GM19023 (cell line): ENCODE data around the gene ARMC5.
A peak's percentile ranks its signal among the peaks of the same experiment; 100 is the strongest.
"Not testable (repeated sequence)": the region's sequence is repeated elsewhere in the genome, so short reads cannot be mapped to it uniquely, and the experiment has no call there.

ENCODE experiments used
- ATAC-seq: cut with Tn5 transposase; IDR thresholded peaks from one replicate; pipeline ENCODE4 v1.9.1; 2021; ENCODE audit warnings: mild to moderate bottlenecking, moderate library complexity; ENCODE audit not compliant: unreplicated experiment

The ARMC5 gene, protein sequence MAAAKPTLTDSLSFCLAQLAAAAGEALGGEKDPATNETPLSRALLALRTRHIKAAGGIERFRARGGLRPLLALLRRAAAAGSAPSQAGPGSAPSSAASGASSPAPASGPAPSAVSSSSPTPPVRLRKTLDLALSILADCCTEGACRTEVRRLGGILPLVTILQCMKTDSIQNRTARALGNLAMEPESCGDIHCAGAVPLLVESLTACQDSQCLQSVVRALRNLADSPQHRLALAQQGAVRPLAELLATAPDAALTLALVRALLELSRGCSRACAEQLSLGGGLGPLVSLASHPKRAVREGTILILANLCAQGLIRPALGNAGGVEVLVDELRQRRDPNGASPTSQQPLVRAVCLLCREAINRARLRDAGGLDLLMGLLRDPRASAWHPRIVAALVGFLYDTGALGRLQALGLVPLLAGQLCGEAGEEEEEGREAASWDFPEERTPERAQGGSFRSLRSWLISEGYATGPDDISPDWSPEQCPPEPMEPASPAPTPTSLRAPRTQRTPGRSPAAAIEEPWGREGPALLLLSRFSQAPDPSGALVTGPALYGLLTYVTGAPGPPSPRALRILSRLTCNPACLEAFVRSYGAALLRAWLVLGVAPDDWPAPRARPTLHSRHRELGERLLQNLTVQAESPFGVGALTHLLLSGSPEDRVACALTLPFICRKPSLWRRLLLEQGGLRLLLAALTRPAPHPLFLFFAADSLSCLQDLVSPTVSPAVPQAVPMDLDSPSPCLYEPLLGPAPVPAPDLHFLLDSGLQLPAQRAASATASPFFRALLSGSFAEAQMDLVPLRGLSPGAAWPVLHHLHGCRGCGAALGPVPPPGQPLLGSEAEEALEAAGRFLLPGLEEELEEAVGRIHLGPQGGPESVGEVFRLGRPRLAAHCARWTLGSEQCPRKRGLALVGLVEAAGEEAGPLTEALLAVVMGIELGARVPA

DNA sequence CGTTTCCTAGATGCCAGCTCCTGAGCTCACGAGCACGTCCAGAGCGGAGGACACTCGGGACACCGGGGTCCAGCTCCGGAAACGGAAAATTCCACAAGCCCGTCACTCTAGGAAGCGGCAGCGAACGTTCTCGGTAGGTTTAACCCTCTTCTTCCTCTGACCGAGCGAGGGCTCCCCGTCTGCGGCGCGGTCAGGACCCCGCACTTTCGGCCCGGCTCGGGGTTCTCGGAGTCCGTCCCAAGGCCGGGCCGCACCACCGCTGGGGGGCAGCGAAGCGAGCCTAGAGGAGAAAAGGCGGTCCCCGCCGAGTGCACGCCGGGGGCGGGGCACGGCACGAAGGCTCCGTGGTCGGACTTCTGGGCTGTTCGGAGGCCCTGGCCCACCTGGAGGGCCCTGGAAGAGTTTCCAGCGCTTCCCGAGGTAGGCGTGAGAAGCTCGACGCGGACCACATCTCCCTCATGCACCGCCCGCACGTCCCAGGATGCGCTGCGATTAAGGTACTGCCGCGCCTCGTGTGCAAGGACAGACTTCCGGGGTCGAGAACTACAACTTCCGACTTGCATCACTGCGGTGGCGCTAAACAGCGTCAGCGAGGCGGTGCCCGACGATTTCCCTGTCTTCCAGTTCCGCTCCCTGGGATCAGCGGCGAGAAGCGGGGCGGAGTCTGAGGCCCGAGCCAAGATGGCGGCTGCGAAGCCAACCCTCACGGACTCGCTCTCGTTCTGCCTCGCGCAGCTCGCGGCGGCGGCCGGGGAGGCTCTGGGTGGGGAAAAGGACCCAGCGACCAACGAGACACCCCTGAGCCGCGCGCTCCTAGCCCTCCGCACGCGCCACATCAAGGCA, at the start of gene ARMC5:
Gene ARMC5 (plus strand): TSS at position 658 of the 843 bp plus-strand sequence. CDS start 24 bp downstream, at position 682.
- ATAC-seq = peak; percentile 79

DNA sequence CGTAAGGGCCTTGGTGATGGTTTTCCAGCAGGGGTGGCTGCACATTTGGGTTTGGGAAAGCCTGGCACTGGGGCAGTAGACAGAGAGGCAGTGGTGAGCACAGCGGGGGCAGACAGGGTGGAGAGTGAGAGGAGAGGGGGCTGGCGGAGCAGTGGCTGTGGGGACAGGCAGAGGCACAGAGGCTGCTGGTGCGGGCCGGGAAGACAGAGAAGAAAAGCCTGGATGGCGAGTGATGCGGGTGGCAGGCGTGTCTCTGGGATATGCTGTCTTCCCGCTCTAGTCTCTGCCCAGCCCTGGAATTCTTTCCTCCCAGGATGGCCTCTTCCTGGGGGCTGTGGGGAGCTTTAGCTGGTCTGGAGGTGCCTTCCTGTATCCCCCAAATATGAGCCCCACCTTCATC, 49.2 kb upstream of the ARMC5 start:
- no peak for ATAC-seq

DNA sequence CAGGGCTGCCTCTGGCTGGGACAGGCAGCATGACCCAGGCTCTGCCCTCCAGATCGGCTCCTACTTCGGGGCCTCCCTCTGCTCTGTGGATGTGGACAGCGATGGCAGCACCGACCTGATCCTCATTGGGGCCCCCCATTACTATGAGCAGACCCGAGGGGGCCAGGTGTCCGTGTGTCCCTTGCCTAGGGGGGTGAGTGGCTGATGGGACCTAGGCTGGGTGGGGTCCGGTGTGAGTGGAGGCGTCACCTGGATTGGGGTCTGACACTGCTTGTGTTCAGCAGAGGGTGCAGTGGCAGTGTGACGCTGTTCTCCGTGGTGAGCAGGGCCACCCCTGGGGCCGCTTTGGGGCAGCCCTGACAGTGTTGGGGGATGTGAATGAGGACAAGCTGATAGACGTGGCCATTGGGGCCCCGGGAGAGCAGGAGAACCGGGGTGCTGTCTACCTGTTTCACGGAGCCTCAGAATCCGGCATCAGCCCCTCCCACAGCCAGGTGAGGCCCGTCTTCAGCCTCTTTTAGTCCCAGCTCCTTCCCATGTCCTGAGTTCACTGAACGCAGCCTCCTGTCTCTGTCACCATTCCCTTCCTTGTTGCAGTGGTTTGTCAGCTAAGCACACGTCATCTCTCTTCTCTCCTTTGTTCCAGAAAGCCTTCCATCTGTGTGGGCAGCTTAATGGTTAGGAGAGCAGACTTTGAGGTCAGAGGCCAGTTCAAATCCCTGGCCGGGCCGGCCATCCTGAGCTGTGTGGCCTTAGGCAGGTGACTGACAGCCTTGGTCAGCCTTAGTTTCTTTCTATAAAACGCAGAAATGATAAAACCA, 48.1 kb upstream of the ARMC5 start:
- ATAC-seq = no peak

DNA sequence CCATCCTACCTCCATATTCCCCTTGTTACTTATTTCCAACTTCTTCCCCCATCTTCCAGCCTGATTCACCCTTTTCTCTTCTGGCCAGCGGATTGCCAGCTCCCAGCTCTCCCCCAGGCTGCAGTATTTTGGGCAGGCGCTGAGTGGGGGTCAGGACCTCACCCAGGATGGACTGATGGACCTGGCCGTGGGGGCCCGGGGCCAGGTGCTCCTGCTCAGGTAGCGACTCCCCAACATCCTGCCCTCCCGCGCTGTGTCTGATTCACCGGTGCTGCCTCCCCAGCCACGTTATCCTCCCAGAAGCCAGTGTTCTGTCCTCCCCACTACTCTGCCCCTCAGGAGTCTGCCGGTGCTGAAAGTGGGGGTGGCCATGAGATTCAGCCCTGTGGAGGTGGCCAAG, 46.6 kb upstream of the ARMC5 start:
- no peak for ATAC-seq

DNA sequence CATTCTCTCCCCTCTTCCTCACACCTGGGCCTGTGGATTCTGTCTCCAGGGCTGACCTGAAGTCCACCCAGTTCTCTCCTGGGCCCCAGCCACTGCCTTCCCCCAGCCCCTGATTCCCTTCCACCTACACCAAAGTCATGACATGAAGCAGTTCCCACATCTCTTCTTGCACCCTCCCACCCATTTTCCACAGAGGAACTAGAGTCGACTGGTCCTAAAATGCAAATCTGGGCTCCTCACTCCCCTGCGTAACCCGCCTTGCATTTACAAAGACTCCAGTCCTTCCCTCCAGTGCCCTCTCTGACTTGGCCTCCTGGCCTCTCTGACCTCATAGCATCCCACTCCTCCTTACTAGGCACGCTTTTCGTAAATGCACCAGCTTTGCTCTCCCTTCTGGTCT, 45.9 kb upstream of the ARMC5 start:
- no peak for ATAC-seq

DNA sequence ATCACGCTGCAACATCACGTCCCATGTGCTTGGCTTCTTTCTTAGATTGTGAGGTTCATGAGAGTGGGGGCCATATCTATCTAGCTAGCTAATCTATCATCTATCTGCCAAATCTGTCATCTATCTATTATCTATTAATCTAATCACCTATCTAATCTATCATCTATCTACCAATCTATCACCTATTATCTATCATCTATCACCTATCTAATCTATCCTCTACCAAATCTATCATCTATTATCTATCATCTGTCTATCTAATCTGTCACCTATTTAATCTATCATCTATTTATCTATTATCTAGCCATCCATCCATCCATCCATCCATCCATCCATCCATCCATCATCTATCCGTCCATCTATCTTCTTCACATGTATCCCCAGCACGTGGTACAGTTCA, 45.4 kb upstream of the ARMC5 start:
- no peak for ATAC-seq

DNA sequence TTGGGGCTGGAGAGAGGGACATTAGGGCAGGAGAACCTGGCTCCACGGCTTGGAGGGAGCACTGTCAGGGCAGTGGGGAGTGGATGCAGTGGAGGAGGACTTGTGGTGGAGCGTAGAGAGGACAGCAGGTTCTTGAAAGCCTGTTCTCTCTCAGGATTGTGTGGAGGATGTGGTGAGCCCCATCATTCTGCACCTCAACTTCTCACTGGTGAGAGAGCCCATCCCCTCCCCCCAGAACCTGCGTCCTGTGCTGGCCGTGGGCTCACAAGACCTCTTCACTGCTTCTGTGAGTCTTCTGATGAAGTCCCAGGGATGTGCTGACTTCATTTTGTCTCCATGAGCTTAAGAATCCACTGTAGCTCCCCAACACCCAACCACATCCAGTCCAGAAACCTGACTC, 44.6 kb upstream of the ARMC5 start:
- ATAC-seq = no peak

DNA sequence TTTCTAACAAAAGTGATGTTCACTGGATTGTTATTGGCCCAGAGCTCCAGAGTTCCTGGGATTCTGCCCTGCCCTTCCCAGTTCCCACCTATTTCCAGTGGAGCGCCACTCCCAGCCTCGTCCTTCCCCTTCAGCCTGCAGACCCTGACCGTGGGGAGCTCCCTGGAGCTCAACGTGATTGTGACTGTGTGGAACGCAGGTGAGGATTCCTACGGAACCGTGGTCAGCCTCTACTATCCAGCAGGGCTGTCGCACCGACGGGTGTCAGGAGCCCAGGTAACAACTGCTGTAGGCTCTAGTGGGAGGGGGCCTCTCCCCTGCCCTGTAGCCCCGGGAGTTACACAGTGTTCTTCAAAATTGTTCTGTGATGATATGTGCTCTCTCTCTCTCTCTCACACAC, 42.9 kb upstream of the ARMC5 start:
- no peak for ATAC-seq

DNA sequence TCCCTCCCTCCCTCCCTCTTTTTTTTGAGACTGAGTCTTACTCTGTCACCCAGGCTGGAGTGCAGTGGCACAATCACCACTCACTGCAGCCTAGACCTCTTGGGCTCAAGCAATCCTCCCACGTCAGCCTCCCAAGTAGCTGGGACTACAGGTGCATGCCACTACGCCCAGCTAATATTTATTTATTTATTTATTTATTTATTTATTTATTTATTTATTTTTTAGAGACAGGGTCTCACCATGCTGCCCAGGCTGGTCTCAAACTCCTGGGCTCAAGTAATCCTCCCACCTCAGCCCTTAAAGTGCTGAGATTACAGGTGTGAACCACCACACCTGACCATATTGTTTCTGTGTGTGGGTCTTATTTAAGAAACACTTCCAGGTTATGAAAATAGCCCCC, 42.3 kb upstream of the ARMC5 start:
- ATAC-seq = not testable (repeated sequence)

DNA sequence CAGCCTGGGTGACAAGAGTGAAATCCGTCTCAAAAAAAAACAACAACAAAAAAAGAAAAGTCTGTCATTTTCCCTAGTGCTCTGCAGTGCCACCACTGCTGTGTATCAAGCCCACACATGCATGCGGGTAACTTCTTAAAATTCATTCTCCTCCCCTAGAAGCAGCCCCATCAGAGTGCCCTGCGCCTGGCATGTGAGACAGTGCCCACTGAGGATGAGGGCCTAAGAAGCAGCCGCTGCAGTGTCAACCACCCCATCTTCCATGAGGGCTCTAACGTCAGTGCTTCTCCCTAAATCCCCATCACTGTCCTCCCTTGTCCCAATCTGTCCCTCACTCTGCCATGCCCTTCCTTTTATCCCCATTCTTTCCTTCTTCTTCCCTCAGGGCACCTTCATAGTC, 41.4 kb upstream of the ARMC5 start:
- no peak for ATAC-seq

DNA sequence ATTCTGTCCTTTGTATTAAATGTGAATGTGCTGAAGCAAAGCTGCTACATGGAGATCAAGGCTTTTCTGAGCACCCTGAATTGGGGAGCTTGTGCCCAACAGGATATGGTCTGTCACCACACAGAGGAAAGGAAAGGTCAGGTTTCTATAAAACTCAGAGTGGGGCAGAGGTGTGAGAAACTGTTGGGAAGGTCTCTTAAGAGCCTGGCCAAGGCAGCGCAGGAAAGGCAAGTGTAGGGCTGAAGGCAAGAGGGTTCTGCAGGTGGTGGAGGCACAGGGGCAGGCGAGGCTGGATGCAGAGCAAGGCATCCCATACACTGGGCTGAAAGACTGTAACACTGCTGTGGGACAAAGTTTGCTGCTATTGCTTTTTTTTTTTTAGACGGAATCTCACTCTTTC, 39.3 kb upstream of the ARMC5 start:
- no peak for ATAC-seq

DNA sequence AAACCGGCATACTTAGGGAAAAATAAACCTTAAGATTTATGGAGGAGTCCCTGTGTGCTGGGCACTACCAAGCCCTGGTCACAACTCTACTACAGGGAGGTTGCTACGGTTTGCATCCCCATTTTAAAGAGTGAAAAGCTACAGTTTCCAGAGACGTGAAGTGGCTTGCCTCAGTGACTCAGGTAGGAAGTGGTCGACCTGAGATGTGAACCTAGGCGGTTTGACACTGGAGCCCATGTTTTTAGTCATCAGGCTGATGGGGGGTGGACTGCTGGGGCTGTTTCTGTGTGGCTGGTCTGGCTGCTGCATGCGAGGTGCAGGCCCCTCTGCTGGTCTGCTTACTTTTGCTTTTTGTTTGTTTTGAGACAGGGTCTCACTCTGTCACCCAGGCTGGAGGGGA, 37.7 kb upstream of the ARMC5 start:
- no peak for ATAC-seq

DNA sequence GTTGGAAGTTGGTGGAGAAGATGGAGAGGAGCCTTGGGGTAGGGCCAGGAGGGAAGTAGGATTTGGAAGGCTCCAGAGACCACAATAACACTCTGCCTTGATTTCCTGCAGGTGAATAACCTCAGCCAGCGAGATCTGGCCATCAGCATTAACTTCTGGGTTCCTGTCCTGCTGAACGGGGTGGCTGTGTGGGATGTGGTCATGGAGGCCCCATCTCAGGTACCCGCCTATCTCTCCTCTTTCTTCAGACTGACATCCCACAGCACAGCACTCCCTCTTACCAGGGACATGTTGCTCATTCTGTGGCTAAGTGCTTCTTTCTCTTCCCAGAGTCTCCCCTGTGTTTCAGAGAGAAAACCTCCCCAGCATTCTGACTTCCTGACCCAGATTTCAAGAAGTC, 36.1 kb upstream of the ARMC5 start:
- ATAC-seq = no peak

DNA sequence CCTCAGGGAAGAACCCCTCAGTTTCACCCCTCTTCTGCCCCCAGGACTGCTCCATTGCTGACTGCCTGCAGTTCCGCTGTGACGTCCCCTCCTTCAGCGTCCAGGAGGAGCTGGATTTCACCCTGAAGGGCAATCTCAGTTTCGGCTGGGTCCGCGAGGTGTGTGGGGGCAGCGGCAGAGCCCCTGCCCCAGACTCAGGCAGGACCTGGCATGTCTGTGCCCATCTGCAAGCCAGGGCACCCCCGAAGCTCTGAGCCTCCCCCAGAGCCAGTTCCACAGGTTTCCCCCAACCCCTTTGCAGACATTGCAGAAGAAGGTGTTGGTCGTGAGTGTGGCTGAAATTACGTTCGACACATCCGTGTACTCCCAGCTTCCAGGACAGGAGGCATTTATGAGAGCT, 35.5 kb upstream of the ARMC5 start:
- ATAC-seq = no peak

DNA sequence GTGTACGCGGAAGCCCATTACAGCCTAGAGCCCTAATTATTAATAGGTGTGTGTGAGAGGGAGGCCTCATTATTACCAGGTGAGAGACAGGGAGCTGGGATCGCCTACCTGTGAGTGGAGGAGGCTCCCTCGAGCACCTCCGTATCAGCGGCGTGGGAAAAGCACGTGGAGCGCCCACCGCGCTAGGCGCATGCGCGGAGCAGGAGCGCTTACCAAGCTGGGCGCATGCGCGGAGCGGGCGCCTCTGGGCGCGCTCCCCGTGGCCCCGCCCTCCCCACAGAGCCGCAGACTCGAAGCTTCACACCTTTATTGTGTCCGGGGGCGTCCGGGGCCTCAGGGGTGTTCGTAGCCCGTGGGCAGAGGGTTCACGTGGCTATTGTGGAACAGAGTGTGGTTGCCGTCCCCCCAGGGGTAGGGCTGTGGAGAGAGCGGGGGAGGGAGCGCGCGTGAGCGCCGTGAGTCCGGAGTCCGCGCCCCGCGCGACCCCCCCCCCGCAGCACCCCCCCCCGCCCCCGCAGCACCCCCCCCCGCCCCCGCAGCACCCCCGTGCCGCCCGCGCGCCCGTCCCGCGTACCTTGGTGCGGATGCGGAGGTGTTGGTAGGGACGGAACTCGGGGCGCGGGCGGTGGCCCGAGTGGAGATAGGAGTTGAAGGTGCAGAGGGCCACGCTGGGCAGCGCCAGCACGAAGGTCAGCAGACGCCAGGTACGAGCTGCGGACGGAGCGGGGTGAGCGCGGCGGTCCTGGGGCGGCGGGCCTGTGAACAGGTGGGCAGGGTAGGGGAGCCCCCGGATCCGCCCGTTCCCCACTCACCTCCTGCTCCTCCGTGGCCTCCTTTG, 31.6 kb upstream of the ARMC5 start:
- no peak for ATAC-seq

DNA sequence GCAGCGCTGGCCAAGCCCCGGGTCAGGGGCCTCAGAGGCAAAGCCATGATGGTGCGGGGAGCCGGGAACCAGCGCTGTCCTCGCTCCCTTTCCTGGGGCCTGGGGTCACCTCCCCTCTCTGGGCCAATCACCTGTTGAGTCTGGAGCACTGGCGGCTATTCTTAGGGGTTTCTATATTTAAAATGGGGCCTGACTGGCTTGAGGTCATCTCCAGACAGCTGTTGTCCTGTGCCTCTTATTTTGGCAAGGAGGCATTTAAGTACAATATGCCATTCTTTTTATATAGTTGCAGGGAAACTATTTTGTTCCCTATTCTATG, 31.1 kb upstream of the ARMC5 start, which contains the start of gene COX6A2:
Gene COX6A2 (minus strand): TSS at position 82 of the 319 bp plus-strand sequence. CDS start 35 bp downstream, at position 47.
- ATAC-seq = no peak

DNA sequence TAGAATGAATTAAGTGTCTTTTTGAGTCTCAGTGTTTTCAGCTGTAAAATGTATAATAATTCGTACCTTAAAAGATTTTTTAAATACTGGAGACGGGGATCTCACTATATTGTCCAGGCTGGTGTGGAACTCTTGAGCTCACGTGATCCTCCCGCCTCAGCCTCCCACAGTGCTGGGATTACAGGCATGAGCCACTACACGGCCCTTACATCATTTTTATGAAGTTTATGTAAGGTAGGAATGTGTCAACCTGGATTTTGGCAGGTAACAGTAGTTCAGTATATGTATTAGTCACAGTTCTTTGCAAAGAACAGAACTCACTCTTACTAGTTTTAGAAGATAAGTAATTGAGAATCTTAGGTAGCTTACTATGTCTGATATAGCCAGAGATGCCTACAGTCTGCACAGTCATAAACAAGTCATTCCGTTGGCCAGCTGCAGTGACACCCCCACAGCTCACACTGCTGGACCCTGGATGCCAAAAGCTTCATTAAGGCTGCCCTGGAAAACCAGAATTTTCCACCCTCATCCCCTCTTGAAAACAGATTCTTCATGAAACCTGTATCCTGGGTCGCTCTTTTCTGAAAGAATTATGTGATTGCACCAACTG, 30.6 kb upstream of the ARMC5 start:
- no peak for ATAC-seq

DNA sequence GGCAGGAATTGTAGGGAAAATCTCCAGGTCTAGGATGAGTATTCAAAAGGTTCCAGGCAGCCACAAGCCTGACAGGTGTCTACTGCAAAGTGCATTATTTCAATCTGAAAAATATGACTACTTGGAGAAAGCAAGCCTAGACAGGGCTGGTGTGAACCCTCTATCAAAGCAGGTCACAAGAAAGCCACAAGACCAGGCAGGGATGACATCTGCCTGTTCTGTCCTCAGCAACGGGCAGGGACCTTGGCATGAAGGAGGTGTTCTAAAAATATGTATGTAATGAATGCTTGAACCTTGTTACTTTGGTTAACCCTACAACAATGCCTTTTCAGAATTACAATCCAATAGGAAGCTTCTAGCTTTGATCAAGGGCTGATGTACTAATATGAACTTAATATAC, 30.0 kb upstream of the ARMC5 start:
- no peak for ATAC-seq

DNA sequence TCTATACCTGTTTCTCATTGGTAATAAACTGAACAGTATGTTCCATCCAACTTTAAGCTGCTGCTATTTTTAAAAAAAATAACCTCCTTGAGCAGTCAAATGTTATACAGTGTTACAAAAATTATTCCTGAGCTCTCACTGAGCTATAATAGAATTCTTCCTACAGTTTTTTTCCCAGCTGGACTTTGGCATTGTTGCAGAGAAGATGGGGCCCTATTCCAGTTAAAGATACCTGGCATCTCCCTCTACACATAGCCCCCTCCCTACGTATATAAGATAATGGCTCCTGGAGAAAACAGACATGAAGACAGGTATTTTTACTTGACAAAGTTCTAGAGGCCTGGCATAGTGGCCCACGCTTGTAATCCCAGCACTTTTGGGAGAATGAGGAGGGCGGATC, 29.5 kb upstream of the ARMC5 start:
- ATAC-seq = no peak
